AG10803 (cell line): Measurements from ENCODE around the gene DCUN1D2.

Experiments
- DNase-seq: peaks from one replicate; pipeline ENCODE4 v3.0.0; 2010; ENCODE audit warnings: low read depth
- H3K4me3 ChIP-seq: 2 replicates; pipeline ENCODE4 v1.5.1; 2011; ENCODE audit warnings: mild to moderate bottlenecking, low read length, control low read depth
- TF ChIP-seq, protein P1 (sequence below): conservative IDR thresholded peaks from 2 replicates; pipeline ENCODE4 v1.5.1; 2011; ENCODE audit warnings: mild to moderate bottlenecking, low read length, control low read depth, inconsistent platforms

Gene DCUN1D2

GRCh38 chr13:113518076-113518803 is 27.7 kb upstream of the DCUN1D2 start:
- no peak overlapping the region for H3K4me3 ChIP-seq
- no peak for DNase-seq
- TF ChIP-seq, protein P1, sequence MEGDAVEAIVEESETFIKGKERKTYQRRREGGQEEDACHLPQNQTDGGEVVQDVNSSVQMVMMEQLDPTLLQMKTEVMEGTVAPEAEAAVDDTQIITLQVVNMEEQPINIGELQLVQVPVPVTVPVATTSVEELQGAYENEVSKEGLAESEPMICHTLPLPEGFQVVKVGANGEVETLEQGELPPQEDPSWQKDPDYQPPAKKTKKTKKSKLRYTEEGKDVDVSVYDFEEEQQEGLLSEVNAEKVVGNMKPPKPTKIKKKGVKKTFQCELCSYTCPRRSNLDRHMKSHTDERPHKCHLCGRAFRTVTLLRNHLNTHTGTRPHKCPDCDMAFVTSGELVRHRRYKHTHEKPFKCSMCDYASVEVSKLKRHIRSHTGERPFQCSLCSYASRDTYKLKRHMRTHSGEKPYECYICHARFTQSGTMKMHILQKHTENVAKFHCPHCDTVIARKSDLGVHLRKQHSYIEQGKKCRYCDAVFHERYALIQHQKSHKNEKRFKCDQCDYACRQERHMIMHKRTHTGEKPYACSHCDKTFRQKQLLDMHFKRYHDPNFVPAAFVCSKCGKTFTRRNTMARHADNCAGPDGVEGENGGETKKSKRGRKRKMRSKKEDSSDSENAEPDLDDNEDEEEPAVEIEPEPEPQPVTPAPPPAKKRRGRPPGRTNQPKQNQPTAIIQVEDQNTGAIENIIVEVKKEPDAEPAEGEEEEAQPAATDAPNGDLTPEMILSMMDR = no peak

- TF ChIP-seq, protein P1 = no peak
- no peak overlapping the region for H3K4me3 ChIP-seq
- no peak for DNase-seq
These were observed 24.3 kb upstream of the DCUN1D2 start for GRCh38 chr13:113514847-113515246.

DNA sequence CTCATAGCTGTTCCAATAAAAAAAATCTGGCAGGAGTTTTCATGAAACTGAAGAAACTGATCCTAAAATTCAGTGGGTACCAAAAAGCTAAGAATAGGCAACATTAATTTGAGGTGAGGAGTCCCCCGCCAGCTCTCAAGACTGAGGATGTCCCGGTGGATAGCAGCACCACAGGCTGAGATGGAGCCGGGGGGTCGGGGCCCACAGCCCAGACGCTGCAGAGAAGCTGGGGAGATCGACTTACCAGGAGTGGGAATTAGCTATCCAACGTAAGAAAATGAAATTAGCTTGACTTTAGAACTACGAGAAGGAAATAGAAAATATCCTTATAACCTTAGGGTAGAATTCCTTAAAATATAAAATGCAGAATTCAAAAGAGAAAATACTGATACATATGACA is 23.2 kb upstream of the DCUN1D2 start:
- DNase-seq = no peak
- no peak overlapping the region for H3K4me3 ChIP-seq
- TF ChIP-seq, protein P1 = no peak

DNA sequence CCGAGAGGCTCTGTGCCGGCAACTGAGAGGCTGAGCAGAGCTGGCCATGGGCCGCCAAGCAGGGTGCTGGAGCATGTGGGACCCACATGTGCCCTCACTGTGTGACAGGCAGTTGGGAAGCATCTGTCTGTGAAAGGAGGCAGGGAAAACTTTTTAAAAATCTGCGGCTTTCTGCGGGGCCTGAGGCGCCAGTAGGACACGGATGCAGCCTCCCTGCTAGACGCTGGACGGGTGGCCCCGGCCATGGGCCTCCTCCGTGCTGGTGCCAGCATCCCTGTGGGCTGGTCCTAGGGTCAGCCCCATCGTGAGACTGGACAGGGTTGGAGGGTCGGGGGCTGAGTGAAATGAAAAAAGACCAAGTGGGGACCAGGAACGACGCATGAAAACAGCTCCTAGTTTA is 20.9 kb upstream of the DCUN1D2 start:
- DNase-seq = no peak
- no peak overlapping the region for H3K4me3 ChIP-seq
- TF ChIP-seq, protein P1 = no peak

DNA sequence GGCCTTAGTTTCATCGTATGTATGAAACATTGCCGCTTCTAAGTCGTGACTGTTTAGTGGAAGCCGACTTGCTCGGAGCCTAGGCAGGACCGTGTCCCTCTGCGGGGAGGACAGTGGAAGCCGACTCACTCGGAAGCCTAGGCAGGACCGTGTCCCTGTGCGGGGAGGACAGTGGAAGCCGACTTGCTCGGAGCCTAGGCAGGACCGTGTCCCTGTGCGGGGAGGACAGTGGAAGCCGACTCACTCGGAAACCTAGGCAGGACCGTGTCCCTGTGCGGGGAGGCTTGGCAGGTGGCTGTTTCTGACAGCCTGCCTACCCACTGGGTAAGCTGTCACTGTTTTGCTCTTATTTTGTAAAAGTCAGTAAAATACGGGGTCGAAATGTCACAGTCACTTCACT is 20.4 kb upstream of the DCUN1D2 start:
- no peak overlapping the region for H3K4me3 ChIP-seq
- DNase-seq = no peak
- TF ChIP-seq, protein P1 = no peak

GRCh38 chr13:113509989-113510388 is 19.5 kb upstream of the DCUN1D2 start:
- no peak overlapping the region for H3K4me3 ChIP-seq
- no peak for DNase-seq
- TF ChIP-seq, protein P1 = no peak

DNA sequence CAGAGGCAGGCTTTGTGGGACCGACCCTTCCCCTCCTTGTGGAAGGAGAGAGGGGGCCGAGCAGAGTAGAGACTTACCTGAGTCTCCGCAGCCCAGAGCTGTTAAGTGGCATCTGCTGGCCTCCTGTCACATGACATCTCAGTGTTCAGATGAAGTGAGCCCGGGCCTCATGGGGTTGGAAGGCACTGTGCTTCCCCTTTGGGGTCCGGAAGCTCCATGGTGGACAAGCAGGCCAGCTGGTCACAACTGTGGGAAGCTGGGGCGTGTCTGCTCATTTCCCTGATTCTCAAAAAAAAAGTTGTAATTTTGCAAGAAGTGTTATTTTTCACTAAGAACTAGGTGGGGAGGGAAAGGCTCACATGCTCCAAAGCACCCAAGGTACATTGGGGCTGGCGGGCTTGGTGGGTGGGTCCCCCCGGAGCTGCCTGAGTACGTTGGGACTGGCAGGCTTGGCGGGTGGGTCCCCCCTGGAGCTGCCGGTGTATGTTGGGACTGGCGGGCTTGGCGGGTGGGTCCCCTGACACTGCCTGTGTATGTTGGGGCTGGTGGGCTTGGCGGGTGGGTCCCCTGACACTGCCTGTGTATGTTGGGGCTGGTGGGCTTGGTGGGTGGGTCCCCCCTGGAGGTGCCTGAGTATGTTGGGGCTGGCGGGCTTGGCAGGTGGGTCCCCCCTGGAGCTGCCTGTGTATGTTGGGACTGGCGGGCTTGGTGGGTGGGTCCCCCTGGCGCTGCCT is 18.2 kb upstream of the DCUN1D2 start:
- no peak for DNase-seq
- TF ChIP-seq, protein P1 = no peak
- no peak overlapping the region for H3K4me3 ChIP-seq
